Lung microvascular endothelial cell (primary cell): ENCODE data around the gene RSPH9. TPM values are rescaled to one million over a fixed set of nuclear protein-coding genes. Genes with fewer than 3 reads are reported as not detected.

Source experiments
- DNase-seq, 2 donors: peaks; one replicate each; pipeline versions ENCODE4 v3.0.0 to v3.0.0-alpha.2; 2010; ENCODE audit warnings: low read depth in 2 of 2
- total RNA-seq: library from RNA; depleted of rRNA; stranded (reverse); fragments of >200 nt; gene quantifications from 2 replicates; pipeline ENCODE4 v1.2.1, GENCODE V29; 2014

RSPH9 gene
- total RNA-seq, 1 donor from 2014 or later = 0.20 TPM

DNA sequence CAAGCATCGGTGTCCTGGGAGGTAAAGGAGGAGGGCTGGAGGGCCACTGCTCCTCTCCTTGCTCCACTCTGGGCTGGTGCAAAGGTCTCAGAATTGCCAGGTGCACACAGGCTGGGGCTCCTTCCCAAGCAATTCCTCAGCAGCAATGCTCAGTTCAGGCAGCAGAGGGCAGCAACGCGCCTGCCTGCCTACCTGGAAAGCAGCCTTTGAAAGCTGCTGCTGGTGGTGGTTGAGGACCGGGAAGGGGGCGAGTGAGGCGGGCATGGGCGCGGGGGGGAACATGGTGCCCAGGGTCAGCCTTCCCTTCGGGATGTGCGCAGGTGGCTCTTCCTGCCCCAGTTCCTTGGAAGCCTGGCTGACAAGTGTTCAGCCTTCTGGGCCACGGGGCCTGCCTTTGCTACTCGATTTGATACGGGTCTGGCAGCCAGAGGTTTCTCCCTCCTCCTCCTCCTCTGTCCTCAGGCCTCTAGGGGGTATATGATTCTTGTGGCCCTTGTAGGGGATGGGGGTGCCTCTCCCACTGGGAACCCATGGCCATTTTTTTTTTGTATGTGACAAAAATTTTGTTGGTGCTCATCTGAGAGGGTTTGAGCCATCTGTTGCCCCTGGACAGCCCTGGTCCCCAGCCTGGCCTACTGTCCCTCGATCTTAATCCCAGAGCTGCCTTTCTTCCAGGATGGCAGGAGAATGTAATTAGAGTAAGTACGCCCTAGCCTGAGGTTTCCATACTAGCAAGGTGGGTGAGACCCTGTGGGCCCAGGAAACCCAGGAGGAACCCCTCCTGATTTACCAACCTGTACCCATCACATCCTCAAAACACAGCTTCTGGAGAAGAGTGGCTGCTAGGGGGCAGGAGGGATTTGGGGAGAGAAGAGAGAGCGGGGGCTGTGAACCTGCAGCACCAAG, 22.7 kb downstream of the RSPH9 start:
- peak; percentile 66 to 79 for DNase-seq

DNA sequence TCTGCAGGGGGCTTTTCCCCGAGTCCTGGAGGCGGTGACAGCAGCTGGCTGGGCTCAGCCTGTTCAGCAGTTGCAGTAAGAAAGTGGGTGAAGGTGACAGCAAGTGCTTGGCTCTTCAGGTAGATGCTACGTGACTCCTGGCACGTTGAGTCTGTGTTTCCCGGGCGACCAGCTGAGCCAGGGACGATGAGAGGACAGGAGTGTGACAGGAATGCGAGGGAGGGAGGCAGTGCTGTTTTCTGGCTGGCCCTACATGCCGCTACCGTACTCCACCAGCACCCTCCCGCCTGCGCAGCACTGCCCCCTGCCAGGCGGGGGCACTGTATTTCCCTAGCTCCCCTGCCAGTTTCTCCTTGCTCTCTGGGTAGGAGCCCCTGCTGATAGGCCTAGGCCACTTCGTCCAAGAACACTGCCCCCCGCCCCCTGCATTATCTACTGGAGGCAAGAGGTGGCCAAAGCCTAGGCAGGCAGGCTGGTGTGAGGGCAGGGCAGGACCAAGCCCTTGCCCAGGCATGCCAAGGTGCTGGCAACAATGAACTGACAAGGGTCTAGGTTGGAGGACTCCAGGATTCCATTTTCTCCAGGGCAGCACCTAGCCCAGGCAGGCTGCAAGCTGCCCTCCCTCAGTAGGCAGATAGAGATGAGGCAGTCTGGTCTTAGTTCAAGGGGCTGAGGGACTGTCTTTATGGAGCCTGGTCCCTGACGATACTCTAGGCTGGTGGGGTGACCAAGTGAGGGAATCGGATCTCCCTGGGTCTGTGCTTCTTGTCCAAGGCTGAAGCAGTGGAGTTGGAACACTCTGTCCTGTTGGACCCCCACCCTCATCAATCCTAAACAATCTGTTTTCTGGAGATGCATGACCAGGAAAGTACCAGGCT, 23.6 kb downstream of the RSPH9 start:
- DNase-seq = peak; percentile 53 to 76

DNA sequence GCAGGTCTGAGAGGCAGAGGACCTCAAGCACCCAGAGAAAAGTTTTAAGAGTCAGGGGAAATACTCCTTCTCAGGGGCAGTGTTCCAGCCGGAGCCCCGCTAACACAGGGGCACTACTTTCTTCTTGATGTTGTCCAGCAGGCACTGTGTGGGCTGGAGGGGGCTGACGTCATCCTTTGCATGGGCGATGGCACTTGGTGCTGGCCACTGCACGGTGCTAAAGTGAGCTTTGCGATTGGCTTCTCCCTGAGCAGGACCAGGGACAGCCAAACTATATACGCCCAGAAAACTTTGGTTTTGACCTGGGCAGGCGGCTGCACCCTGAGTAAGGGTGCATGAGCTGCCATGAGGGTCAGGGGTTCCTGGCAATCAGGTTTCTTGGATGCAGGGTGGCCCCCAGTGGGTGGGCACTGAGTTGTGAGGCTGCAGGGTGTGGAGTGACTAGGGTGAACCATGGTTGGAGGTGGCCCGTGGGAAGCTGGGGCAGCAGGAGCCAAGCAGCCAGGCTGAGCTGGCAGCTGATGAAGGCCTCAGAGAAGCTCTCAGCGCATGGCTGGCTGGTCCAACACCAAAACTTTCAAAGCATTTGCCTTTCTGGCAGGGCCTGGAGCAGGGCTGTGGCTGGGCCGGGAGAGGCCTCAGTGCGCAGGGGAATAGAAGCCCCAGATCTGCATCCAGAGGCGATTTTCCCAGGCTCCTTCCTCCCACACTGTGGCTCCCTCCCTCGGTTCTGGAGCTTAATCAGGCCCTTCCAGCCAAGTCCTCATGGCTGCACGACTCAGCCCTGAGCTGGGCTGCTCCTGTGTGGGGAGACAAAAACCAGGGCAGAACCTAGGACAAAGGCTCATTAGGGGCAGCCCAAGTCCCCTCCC, 24.4 kb downstream of the RSPH9 start:
- DNase-seq = peak in 1 of 2 donors; percentile 13

DNA sequence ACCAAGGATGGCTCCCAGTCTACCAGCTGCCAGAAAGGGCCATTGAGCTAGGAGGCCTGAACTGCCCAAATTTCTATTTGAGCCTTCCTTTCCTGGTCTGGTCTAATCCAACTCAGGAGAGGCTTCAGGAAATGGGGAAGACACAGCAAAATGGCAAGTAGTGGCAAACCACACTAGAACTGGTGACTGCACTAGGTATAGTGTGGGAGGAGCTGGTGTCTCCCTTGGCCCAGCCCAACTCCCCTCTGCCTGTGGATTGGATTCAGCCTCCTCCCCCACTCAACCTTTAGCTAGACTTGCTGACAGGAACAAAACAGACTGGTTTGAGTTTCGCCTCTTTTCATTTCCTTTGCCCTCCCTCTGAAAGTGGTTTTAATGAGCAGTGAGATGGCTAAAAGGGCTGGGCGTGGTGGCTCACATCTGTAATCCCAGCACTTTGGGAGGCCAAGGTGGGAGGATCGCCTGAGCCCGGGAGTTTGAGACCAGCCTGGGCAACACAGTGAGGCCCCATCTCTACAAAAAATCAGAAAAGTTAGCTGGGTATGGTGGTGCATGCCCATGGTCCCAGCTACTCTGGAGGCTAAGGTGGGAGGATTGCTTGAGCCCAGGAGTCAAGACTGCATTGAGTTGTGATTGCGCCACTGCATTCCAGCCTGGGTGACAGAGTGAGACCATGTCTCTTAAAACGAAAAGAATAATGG, 25.2 kb downstream of the RSPH9 start:
- no peak for DNase-seq

DNA sequence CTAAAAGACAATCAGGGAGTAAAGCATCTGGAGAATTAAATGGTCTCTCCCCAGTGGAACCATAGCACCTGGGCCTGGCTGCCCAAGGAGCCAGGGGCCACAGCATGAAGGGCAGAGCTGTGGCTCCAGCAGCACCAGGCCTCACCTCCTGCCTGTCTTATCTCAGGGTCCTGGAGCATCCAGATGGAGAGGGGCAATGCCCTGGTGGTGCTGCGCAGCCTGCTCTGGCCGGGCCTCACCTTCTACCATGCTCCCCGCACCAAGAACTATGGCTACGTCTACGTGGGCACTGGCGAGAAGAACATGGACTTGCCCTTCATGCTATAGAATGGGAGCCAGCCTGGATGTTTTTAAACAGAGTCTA, 25.8 kb downstream of the RSPH9 start:
- DNase-seq = no peak

DNA sequence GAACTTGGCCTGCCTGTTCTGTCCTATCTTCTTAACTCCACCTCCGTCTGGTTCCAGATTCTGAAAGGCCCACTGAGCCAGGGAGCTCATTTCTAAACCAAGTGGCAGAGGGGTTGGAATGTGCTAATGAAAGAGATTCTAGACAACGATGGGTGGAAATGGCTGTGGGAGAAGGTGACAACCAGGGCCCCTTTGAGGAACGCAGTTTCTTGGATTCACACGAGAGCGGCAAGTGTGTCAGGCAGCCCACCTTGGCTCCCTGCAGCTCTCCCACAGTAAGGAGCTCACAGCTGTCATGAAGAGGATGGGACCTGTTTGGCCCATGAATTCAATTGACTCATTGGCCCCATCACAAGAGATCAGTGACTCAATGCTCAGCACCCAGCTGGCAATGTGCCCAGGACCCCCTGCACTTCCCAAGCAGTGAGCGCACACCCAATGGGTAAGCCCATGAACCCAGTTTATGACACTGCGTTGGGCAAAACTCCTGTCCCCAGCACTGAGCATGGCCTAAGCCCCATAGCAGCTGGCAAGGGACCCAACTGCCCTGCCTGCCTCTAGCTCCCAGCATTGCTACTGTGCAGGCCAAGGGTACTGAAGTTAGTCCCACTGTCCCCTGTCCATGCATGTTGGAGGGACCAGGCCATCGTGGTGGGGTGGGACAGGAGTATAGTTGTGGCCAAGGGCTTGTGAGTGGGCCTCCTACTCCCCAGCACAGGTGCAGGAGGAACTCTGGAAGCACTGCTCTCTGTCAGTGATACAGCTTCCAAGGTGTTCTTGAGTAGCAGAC, 26.4 kb downstream of the RSPH9 start:
- DNase-seq = no peak

DNA sequence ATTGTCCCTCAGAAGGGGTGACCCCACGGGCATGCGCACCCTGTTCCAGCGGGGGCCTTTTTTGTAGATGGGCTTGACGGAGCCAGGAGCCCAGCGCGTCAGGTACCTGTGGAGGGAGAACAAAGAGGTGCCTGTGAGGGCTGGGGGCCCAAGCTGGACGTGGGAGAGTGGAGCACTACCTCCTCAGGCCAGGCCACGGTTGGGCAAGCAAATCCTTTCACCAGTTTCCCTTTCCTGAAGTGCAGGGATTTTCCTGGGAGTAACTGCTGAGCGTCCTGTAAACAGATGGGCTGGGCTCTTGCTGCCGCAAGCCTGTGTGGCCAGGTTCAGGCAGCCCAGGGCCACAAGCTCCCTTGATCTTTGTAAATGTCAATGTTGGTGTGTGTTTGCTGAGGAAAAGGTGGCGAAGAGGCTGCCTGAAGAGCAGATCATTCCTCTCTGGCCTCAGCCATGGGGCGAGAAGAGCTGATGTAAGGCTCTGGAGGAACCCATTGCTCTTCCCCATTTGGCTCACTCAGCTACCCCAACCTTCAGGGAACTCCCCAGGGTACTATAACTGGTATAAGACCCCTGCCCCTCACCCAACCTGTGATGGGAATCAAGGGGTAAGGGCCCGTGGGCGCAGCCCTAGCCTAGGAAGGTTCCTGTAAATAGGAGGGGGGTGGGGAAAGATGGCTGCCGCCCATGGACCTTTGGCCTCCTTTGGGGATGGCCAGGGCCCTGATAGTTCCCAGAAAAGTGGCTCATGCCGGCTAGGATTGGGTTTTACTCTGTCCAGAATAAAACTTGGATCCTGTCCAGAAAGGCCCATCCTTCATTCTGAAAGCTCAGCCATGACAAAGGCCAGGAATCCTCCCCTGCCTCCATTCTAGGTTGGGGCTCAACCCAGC, 27.2 kb downstream of the RSPH9 start:
- DNase-seq = no peak

DNA sequence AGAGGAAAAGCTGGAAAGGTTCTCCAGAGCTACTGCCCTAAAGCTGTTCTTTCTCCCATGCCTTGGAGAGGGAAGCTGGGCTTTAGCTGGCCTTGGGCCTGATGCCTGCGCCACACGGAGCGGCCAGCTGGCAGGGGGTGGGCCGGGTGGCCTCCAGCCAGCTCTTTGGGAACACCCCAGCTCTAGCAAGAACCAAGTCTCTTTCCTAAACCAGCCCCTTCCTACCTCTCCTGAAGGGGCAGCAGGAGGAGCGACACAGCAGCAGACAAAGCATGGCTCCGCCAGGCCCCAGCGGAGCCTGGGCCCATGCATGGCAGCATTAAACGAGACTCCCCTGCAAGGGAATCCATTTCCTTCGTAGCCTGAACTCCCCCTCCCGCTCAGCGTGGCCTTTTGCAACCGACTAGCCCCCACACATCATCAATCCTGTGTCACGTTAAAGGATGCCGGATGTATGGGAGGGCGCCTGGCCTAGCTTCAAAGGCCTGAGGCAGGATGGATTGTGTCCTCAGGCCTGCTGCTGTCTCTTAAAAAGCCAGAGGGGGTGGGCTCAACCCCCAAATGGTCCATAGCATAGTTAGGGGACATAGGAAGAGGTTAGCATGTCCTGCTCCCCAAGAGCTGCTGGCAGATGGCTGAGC, 28.7 kb downstream of the RSPH9 start:
- no peak for DNase-seq

DNA sequence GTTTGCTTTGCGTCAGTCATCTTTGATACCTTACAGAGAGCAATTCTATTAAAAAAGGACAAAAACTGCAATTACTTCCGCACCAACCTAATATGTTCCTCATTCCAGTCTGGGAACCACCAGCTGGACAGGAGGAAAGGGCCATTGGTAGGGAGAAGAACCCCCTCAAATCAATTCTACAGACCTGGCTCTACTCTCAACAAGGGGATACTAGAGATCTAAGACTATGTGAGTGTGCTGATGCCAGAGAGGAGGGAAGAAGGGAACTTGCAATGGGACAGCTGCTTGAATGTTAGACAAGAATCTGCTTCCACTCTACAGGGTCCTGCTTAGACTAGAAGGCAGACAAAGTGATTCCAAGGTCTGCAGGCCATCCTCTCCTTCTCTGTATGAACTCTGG, 29.5 kb downstream of the RSPH9 start:
- DNase-seq = no peak

DNA sequence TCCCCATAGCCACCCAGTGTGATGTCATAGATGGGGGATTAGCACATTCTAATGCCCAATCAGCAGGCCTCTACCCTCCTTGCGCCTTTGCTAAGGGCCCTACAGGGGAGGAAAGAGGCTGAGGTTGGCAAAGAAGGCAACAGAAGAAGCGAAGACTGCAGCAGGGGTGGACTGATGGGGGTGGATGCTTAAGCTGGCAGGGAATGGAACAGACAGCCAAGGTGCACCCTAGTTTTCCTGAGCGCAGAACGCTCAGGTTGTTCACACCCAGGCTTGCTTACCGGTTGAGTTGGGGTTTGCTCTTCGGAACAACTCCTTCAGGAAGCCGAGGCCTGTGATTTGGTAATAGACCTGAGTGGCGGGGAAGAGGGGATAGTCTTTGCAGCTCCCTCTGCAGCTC, 30.1 kb downstream of the RSPH9 start:
- DNase-seq = no peak

DNA sequence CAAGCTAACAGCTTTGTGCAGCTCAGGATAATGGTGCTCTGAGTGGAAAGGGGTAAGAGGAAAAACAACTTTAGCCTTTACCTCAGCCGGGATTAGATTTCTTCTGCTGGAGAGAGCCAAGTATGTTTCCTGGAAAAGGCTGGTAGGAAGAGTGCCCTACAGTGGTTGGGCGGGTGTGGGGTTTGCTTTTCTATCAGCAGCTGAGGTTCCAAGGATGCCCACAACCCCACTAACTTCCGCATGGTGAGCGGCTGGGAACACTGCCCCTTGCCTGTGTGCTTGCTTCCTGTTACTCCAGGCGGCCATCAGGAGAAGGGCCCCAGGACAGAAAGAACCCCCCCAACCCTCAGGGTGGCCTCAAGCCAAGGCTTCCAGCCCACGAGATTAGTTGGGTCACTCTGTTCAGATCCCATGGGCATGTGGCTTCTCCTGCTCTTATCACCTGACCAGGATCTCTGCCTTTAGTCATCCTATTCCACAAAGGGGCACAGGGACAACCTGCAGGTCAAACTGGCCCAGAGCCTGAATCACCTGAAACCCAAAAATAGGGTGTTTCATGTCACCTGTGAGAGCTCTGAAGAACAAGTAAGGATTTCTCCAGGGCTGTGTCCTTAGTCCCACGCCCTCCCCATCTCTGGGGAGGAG, 32.2 kb downstream of the RSPH9 start:
- no peak for DNase-seq

DNA sequence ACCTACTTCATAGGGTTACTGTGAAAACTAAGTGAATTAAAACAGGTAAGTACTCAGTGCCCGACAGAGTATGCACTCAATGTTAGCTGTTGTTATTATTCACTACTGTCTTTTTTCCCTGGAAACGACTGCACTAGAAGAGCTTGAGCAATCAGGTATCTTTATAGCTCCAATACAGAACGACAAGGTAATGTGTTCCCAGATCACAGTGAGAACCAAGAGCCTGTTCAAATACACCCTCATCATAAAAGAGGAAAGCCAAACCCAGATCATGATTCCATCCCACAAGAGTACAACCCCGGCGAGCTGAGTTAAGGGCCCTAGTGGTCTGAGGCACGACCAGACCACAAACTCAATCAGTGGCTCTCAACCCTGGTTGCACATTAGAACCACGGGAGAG, 32.9 kb downstream of the RSPH9 start:
- no peak for DNase-seq

DNA sequence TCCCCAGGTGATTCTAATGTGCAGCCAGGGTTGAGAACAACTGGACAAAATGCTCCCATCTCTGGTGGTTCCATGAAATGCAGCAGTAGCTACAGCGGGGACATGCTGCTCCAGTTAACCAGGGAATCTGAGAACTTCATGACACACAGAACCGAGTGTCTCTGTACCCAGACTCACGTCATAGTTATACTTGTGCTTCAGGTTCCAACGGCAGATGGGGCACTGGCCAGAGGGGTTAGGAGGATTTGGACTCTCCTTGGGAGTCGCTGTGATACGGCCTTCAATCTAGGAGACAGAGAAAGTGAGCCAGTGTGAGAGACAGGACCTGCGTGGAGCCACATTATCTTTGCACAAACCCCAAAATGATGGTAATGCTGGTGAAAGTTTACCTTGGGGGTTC, 33.5 kb downstream of the RSPH9 start:
- DNase-seq = no peak

DNA sequence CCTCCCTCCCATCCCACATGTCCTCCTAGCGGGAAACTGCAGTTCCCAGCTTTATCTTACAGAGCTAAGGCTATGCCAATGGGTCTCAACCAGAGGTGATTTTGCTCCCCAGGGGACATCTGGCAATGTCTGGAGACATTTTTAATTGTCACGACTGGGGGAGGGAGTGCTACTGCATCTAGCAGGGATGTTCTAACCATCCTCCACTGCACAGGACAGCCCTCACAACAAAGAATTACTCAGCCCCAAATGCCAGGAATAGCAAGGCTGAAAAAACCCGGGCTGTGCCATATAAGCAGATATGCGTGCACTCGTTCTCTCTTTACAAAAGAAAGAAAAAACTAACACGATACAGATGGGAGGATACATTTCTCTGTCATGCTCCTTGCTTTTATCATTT, 34.2 kb downstream of the RSPH9 start:
- DNase-seq = no peak

DNA sequence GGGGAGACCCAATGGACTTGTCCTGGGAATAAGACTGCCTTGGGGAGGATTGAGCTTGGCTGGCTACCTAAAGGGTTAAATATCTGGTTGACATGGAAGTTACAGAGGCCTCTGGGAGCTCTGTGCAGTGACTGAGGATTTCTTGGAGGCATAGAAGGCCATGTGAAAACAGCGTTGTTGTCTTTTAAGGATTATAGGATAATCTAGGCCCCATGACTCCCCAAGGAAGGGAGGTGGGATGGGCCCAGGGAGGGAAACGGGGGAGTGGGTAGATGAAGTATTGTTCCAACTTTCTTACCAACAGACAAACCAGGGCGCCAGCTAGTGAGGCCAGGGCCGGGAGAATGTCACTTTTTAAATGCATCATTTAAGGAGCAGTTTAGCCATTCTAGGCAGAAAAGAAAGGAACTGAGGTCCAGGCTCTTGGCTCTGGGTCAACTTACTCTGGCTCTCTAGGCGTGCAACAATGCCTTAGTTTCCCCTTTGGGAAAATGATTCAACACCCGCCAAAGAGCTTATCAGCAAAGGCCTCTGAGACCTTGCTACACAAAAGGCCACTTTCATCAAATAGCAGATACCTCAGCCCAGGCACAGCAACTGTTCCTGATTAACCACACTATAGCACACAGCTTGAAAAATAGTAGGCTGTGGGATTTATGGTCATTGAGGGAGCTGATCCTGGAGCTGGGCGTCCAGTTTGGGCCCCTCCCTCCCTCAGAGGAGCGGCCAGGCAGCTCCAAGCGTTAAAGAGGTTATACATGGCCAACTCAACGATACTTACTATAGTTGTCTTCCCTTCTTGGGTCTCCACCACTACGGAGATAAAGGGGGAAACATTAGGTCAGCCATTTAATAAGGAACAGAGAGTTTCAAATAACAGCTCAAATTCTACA, 35.7 kb downstream of the RSPH9 start:
- no peak for DNase-seq

DNA sequence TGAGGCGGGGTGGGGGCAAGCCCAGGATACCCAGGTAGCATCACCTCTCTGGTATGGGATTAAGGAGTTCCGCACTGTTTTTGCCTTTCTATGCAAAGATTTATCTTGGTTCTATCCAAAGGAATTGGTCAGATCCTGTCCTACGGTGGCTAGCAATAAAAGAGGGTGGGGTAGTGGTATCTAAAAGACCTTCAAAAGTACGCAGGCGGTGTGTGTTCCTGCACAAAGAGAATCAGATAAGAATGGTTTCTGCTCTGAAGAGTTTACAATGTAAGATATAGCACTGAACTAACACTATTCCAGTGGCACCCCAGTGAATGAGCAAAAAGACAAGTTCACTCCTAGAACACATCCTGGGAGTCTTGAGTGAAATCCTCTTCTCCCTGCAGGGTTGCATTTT, 36.5 kb downstream of the RSPH9 start:
- no peak for DNase-seq
